ENCODE measurements around the gene ARHGEF28.

ARHGEF28 gene

GRCh38 chr5:73935719-73936118 is 309.7 kb downstream of the ARHGEF28 start:
- no peak for DNase-seq (ENCODE audit: low read depth in 2 of 2)

- no peak for DNase-seq (ENCODE audit: low read depth in 2 of 2)
Measured at GRCh38 chr5:73938280-73938937, 312.4 kb downstream of the ARHGEF28 start.

- DNase-seq (ENCODE audit: low read depth in 2 of 2) = no peak
Measured at GRCh38 chr5:73938938-73939320, 312.9 kb downstream of the ARHGEF28 start.

- no peak for DNase-seq (ENCODE audit: low read depth in 2 of 2)
Measured at GRCh38 chr5:73939557-73939956, 313.6 kb downstream of the ARHGEF28 start.

GRCh38 chr5:73940026-73940425 is 314.0 kb downstream of the ARHGEF28 start:
- DNase-seq (ENCODE audit: low read depth in 2 of 2) = no peak

GRCh38 chr5:73940801-73941200 is 314.8 kb downstream of the ARHGEF28 start:
- DNase-seq (ENCODE audit: low read depth in 2 of 2) = no peak

GRCh38 chr5:73942783-73943182 is 316.8 kb downstream of the ARHGEF28 start:
- no peak for DNase-seq (ENCODE audit: low read depth in 2 of 2)

- no peak for DNase-seq (ENCODE audit: low read depth in 2 of 2)
Measured at GRCh38 chr5:73943397-73943796, 317.4 kb downstream of the ARHGEF28 start.

GRCh38 chr5:73944581-73944980 is 318.6 kb downstream of the ARHGEF28 start:
- DNase-seq (ENCODE audit: low read depth in 2 of 2) = no peak

GRCh38 chr5:73945505-73945904 is 319.5 kb downstream of the ARHGEF28 start:
- peak; percentile 1 to 3 for DNase-seq (ENCODE audit: low read depth in 2 of 2)

- DNase-seq (ENCODE audit: low read depth in 2 of 2) = no peak
Measured at GRCh38 chr5:73946278-73946677, 320.3 kb downstream of the ARHGEF28 start.

GRCh38 chr5:73946919-73947602 is 321.1 kb downstream of the ARHGEF28 start:
- DNase-seq (ENCODE audit: low read depth in 2 of 2) = no peak

- no peak for DNase-seq (ENCODE audit: low read depth in 2 of 2)
Measured at GRCh38 chr5:73947906-73948640, 322.1 kb downstream of the ARHGEF28 start.

- no peak for DNase-seq (ENCODE audit: low read depth in 2 of 2)
Measured at GRCh38 chr5:73948720-73949119, 322.7 kb downstream of the ARHGEF28 start.

- no peak for DNase-seq (ENCODE audit: low read depth in 2 of 2)
Measured at GRCh38 chr5:73950441-73950873, 324.5 kb downstream of the ARHGEF28 start.

- no peak for DNase-seq (ENCODE audit: low read depth in 2 of 2)
Measured at GRCh38 chr5:73950912-73951430, 325.0 kb downstream of the ARHGEF28 start.

- DNase-seq (ENCODE audit: low read depth in 2 of 2) = no peak
Measured at GRCh38 chr5:73952872-73953271, 326.9 kb downstream of the ARHGEF28 start.

GRCh38 chr5:73954381-73954780 is 328.4 kb downstream of the ARHGEF28 start:
- DNase-seq (ENCODE audit: low read depth in 2 of 2) = no peak

GRCh38 chr5:73955271-73955846 is 329.4 kb downstream of the ARHGEF28 start:
- DNase-seq (ENCODE audit: low read depth in 2 of 2) = no peak

- DNase-seq (ENCODE audit: low read depth in 2 of 2) = no peak
Measured at GRCh38 chr5:73957397-73958001, 331.5 kb downstream of the ARHGEF28 start.

GRCh38 chr5:73958037-73958436 is 332.0 kb downstream of the ARHGEF28 start:
- DNase-seq (ENCODE audit: low read depth in 2 of 2) = no peak

- no peak for DNase-seq (ENCODE audit: low read depth in 2 of 2)
Measured at GRCh38 chr5:73960023-73960422, 334.0 kb downstream of the ARHGEF28 start.
